NCI-H1694 treated with DMSO at 0.1 percent for 48 hours (cell line): Measurements from ENCODE around the gene HDAC4.

ENCODE experiments used
- DNase-seq: peaks from one replicate; lab custom pipeline; 2025; lab: John Stamatoyannopoulos, UW

The HDAC4 gene

GRCh38 chr2:239396881-239397681 is 3.7 kb downstream of the HDAC4 start:
- no peak for DNase-seq

GRCh38 chr2:239395524-239395923 is 5.3 kb downstream of the HDAC4 start:
- DNase-seq = no peak

- DNase-seq = no peak
Measured at GRCh38 chr2:239394978-239395377, 5.8 kb downstream of the HDAC4 start.

GRCh38 chr2:239394346-239394945 is 6.4 kb downstream of the HDAC4 start:
- no peak for DNase-seq

GRCh38 chr2:239393941-239394340 is 6.9 kb downstream of the HDAC4 start:
- no peak for DNase-seq

- no peak for DNase-seq
Measured at GRCh38 chr2:239393388-239393940, 7.4 kb downstream of the HDAC4 start.

GRCh38 chr2:239392688-239393387 is 8.0 kb downstream of the HDAC4 start:
- DNase-seq = no peak

- no peak for DNase-seq
Measured at GRCh38 chr2:239392072-239392357, 8.8 kb downstream of the HDAC4 start.

- no peak for DNase-seq
Measured at GRCh38 chr2:239391286-239392071, 9.3 kb downstream of the HDAC4 start.

GRCh38 chr2:239390546-239391285 is 10.1 kb downstream of the HDAC4 start:
- no peak for DNase-seq

- no peak for DNase-seq
Measured at GRCh38 chr2:239389414-239390329, 11.1 kb downstream of the HDAC4 start.

GRCh38 chr2:239388236-239389151 is 12.3 kb downstream of the HDAC4 start:
- no peak for DNase-seq

- DNase-seq = no peak
Measured at GRCh38 chr2:239387811-239388210, 13.0 kb downstream of the HDAC4 start.

GRCh38 chr2:239386872-239387445 is 13.9 kb downstream of the HDAC4 start:
- no peak for DNase-seq

GRCh38 chr2:239386001-239386670 is 14.7 kb downstream of the HDAC4 start:
- DNase-seq = no peak

- no peak for DNase-seq
Measured at GRCh38 chr2:239385096-239386000, 15.5 kb downstream of the HDAC4 start.

- no peak for DNase-seq
Measured at GRCh38 chr2:239383759-239384156, 17.1 kb downstream of the HDAC4 start.
